ENCODE data around the gene CCDC102A.

The CCDC102A gene

DNA sequence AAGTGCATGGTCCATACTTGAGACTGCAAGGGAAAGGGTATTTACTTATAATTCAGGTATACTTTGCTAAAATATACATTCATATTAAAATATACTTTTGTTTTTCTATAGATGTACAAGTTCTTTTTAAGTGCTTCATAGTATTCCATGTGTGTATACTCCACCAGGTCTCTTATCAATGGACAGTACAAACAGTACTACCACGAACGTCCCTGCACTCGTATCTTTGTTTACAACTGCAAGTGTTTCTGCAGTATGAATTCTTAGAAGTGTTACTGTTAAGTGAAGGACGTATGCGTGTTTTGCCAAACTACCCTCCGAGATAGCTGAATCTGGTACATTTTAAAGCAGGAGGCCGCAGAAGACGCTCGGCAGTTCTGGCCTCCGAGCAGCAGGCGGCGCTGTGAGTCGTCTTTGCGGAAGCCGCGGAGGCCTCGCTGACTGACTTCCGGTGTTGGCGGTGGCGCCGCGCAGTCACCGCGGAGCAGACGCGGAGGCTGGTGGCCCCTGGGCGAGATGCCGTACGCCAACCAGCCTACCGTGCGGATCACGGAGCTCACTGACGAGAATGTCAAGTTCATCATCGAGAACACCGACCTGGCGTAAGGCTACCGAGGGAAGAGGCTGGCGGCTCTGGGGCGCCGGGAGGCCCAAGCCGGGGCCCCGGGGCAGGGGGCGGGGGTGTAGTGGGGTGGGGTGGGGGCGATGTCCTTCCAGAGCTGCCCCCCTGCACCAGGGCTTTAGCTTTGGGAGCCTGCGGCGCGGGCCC, 74.0 kb downstream of the CCDC102A start, which contains the start of gene POLR2C:
Gene POLR2C, plus strand, starts transcription at position 471 of the 769 bp plus-strand sequence. Its CDS starts 46 bp downstream, at position 517.
- DNase-seq (ENCODE audit: low read depth, low spot score) = peak; percentile 82

Data from activated naive CD8-positive, alpha-beta T cell treated with anti-CD3 and anti-CD28 coated beads, Interleukin-2, amount 50 U/mL, for 16 hours (primary cell).